LHCN-M2 (cell line): Measurements from ENCODE around the gene LMAN1L. TPM values are rescaled to one million over a fixed set of nuclear protein-coding genes. Genes with fewer than 3 reads are reported as not detected.

Source experiments
- DNase-seq: peaks from one replicate; pipeline ENCODE4 v3.0.0-alpha.2; 2012; ENCODE audit warnings: low read depth
- total RNA-seq: library from RNA; depleted of rRNA; stranded (reverse); fragments of >200 nt; gene quantifications from 2 replicates; pipeline ENCODE4 v1.2.3, GENCODE V29; 2014

LMAN1L gene
- total RNA-seq, 1 experiment from 2014 or later: 0.06 TPM

DNA sequence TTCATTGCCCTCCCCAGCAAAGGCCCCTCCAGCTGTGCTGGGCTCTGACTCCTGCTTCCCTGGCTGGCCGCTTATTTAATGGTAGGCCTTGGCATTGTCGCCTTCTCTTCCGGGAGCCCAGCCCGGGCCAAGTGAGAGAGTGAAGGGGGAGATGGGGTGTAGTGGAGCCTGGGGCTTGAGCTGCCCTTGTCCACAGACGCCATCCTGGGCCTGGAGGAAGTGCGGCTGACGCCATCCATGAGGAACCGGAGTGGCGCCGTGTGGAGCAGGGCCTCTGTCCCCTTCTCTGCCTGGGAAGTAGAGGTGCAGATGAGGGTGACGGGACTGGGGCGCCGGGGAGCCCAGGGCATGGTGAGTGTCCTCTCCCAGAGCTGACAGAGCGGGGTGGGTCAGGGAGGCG is 3.3 kb downstream of the LMAN1L start:
- DNase-seq: no peak

DNA sequence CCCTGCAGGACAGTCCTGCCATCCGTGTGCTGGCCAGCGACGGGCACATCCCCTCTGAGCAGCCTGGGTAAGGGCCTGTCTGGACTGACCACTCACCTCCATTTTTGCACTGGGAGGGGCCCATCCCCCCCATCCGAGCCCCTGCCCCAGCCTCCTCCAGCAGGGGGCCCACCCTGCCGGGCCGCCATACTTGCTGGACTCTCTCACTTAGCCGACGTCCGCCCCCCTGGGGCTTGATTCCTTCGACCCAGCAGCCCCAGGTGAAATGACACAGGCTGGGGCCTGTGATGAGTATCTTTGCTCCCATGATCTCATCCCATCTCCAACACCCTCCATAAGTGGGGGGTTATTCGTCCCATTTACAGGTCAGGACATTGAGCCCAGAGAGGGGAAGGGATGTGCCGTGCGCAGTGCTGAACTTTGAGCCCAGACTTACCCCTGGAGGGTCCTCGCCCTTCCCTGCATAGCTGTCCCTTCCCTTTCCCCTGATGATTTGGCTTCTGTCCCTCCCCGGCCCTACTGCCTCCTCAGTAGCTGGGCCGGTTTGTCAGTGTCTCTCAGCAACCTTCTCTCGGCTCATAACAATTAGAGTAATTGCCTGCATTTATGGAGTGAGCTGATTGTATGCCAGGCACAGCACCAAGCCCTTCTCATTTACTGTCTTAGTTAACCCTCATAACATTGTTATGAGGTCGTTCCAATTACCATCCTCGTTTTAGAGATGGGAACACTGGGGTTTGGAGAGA is 4.2 kb downstream of the LMAN1L start:
- DNase-seq: no peak

- peak; percentile 8 for DNase-seq
These were observed 4.7 kb downstream of the LMAN1L start for GRCh38 chr15:74817370-74817737.

- DNase-seq: no peak
These were observed 7.4 kb downstream of the LMAN1L start for GRCh38 chr15:74820056-74820455.

- DNase-seq: no peak
These were observed 8.6 kb downstream of the LMAN1L start for GRCh38 chr15:74821091-74821789.

GRCh38 chr15:74821790-74822158 is 9.1 kb downstream of the LMAN1L start:
- DNase-seq: no peak

DNA sequence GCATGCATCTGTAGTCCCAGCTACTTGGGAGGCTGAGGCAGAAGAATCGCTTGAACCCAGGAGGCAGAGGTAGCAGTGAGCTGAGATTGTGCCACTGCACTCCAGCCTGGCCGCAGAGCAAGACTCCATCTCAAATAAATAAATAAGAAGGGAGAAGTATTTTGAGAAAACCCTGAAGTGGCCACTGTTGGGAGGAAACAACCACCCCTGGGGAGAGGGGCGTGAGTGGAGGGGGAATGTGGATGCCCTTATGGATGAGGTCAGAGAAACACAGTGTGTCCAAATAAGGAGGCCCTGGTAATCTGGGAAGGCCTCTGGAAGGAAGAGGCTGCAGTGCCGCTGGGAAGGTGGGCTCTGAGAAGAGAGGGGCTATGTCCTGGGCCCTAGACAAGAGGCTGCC is 9.6 kb downstream of the LMAN1L start:
- DNase-seq: no peak

GRCh38 chr15:74823324-74823723 is 10.7 kb downstream of the LMAN1L start:
- DNase-seq: no peak

DNA sequence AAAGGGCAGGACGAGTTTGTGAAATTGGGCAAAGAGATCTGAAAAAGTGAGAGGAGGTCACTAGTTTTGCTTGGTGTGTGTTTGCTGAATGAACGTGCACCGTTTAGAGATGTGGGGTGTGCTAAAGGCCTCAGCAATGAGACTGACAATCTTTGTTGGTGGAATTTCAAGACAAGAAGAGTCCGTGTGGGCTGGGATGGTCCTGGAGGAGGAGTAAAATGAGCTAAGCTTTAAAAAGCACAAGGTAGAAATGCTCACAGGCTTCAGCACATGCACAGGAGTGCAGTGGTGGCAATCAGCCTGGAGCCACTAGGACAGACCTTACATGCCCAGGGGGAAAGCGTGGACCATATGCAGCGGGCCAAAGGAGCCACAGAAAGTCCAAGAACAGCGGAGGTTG is 12.3 kb downstream of the LMAN1L start:
- DNase-seq: no peak

DNA sequence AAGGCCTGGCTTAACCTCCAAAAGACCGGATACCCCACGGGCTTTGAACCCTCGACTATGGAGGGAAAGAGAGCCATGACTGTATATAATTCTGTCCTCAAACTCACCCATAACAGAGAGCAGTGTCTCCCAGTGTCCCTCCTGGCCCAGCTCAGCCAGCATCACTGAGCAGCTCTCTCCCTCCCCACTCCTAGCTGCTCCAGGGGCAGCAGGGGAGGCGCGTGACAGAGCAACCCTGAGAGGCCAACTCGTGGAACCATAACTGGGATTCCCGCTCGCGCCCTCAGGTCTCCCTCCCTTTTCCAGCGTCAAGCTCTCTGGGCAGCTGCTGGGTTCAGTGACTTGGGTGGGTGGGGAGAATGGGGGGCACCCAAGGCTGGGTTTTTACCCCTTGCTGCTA is 13.2 kb downstream of the LMAN1L start:
- DNase-seq: no peak

GRCh38 chr15:74826364-74826819 is 13.8 kb downstream of the LMAN1L start, which contains the start of gene CPLX3:
CPLX3 (plus strand) TSS chr15:74826627; CDS start chr15:74826704, 77 bp downstream.
- DNase-seq: no peak

- no peak for DNase-seq
These were observed 14.3 kb downstream of the LMAN1L start for GRCh38 chr15:74826921-74827320.

DNA sequence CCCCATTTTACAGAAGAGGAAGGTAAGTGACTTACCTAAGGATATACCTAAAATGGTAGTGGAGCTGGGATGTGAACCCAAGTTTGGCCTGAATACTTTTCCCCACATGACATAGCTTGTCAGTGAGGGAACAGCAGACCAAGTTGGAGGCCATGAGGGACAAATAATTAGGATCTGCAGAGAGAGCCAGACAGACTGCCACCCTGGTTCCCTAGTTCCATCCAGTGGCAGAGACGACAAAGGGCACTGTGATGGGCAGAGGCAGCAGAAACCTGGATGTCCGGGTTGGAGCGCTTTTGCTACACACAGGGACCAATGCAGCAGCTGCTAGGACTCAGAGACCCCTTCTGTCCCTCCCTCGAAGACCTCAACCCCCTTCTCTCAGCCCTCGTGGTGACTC is 15.0 kb downstream of the LMAN1L start:
- DNase-seq: no peak

- DNase-seq: no peak
These were observed 16.2 kb downstream of the LMAN1L start for GRCh38 chr15:74828835-74829234.

GRCh38 chr15:74829486-74829885 is 16.9 kb downstream of the LMAN1L start:
- DNase-seq: peak; percentile 19

DNA sequence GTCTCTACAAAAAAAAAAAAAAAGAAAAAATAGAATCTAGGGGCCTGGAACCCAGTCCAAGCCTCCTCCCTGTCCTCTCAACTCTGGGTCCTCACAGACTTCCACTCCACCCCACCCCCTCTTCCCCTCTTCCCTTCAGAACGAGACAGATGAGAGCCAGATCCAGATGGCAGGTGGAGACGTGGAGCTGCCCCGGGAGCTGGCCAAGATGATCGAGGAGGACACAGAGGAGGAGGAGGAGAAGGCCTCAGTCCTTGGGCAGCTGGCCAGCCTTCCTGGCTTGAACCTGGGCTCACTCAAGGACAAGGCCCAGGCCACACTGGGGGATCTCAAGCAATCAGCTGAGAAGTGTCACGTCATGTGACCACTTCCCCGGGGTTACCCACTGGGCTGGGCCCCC is 17.4 kb downstream of the LMAN1L start:
- DNase-seq: no peak

- peak; percentile 54 for DNase-seq
These were observed 18.2 kb downstream of the LMAN1L start for GRCh38 chr15:74830868-74831267.

DNA sequence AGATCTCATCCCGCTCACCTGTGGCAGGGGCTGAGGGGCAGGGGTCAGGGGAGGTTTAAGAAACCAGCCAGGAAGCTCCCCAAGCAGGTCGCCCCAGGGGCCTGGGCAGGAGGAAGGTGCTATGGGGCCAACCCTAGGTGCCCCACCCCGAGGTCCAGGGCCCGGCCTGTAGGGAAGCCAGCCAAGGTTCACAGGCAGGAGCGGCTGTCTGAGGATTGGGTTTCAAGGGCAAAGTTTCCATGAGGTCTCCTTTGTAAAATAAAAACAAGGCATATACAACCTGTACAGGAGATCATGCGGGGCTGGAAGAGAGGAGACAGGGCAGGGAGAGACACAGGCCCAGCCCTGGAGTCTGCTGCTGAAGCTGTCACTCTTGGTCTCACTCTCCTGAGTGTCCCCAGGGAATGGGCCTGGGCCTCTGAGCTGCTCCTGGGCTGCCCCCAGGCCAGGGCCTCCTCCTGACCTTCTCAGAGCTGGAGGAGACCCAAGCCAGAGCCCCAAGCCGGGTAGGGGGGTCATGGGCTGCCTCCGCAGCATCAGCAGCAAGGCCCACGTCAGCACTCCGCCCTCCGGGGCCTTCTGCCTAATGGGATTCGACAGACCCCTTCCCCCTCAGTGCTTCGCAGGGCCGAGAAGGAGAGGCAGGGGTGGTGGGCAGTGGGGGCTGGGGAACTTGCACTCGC is 19.3 kb downstream of the LMAN1L start:
- DNase-seq: no peak

DNA sequence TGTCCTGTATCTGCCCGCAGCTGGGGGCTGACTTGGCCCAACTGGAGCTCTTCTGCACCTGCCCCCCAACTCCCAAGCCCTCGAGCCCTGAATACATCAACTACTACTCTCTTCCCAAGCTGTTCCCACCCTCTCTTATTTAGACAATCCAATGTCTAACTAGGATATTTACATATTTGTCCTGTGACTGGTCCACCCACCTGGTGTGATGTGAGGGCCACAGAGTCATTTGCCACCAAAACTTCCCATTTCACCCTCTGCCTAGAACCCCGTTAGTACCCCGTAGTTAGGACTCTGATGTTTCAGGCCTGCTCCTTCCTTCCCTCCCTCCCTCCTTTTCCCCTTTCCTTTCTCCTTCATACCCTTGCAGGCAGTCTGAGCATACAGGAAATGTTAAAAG is 20.2 kb downstream of the LMAN1L start:
- no peak for DNase-seq

GRCh38 chr15:74833376-74834107 is 20.9 kb downstream of the LMAN1L start:
- DNase-seq: no peak

- peak; percentile 55 for DNase-seq
These were observed 22.7 kb downstream of the LMAN1L start for GRCh38 chr15:74835312-74835823.

GRCh38 chr15:74836846-74837245 is 24.2 kb downstream of the LMAN1L start:
- DNase-seq: no peak
